Thyroid gland (tissue), 4 donors: ENCODE measurements around the gene SUPT16H.

Experiments
- CTCF ChIP-seq, 6 experiments: fragments of 200-600 bp in 3 of 6; fragments of 450-650 bp in 3 of 6; sonication (generic) in 3 of 6; IDR thresholded peaks; one replicate each; pipeline ENCODE4 v1.5.1; 2016 to 2019; ENCODE audit warnings: antibody characterized with exemption in 6 of 6, mild to moderate bottlenecking in 2 of 6, inconsistent platforms in 1 of 6, moderate library complexity in 1 of 6
- POLR2A ChIP-seq, 2 donors: fragments of 450-650 bp; IDR thresholded peaks; one replicate each; pipeline ENCODE4 v1.6.1; 2017; ENCODE audit warnings: antibody characterized with exemption in 2 of 2, mild to moderate bottlenecking in 2 of 2, moderate library complexity in 1 of 2

GRCh38 chr14:21307637-21308036 lies 76.2 kb downstream of the SUPT16H start:
- no peak for TF ChIP-seq CTCF (IDR thresholded peaks at IDR 0.05)
- TF ChIP-seq POLR2A (IDR thresholded peaks at IDR 0.05), result no peak
